ENCODE results near the gene ACYP1.

DNA sequence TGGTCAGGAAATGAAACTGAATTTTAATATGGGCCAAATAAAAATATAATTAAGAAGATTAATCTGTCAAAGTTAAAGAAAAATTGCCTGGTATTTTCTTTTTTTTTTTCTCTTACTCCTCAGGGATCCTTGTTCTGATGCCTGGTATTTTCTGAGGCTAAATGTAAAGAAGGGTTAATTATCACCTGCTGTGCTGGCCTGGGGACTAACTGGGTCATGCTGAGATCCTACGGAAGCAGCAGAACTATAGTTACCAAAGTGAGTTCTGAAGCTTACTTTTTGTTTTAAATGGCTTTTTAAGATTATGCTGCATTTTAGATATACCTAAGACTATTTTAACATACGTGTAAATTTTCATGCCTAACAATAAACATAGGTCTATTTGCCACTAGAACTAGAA lies 28.9 kb upstream of the ACYP1 start:
- TF ChIP-seq, protein P1, sequence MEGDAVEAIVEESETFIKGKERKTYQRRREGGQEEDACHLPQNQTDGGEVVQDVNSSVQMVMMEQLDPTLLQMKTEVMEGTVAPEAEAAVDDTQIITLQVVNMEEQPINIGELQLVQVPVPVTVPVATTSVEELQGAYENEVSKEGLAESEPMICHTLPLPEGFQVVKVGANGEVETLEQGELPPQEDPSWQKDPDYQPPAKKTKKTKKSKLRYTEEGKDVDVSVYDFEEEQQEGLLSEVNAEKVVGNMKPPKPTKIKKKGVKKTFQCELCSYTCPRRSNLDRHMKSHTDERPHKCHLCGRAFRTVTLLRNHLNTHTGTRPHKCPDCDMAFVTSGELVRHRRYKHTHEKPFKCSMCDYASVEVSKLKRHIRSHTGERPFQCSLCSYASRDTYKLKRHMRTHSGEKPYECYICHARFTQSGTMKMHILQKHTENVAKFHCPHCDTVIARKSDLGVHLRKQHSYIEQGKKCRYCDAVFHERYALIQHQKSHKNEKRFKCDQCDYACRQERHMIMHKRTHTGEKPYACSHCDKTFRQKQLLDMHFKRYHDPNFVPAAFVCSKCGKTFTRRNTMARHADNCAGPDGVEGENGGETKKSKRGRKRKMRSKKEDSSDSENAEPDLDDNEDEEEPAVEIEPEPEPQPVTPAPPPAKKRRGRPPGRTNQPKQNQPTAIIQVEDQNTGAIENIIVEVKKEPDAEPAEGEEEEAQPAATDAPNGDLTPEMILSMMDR (IDR thresholded peaks at IDR 0.05), result no peak
- TF ChIP-seq POLR2A (IDR thresholded peaks at IDR 0.05), result no peak

All from uterus (tissue), 2 donors.